H1 (cell line): ENCODE results near the gene C3orf62. TPM values are rescaled to one million over a fixed set of nuclear protein-coding genes. Genes with fewer than 3 reads are reported as not detected.

Experiments
- CTCF ChIA-PET: fragments of 300-600 bp; sonication (Branson Sonifier 250); formaldehyde crosslinking; loops from one replicate; lab custom pipeline; 2021; ENCODE audit not compliant: partially characterized antibody; lab: Charles Lee
- POLR2A ChIA-PET: fragments of 300-600 bp; sonication (Branson Sonifier 250); formaldehyde crosslinking; loops from one replicate; lab custom pipeline; 2021; ENCODE audit warnings: inconsistent platforms; ENCODE audit not compliant: partially characterized antibody; lab: Charles Lee
- DNase-seq, 2 experiments: peaks; one replicate each; pipeline versions ENCODE4 v3.0.0 to v3.0.0-alpha.2; 2010 to 2022; ENCODE audit warnings: low spot score in 2 of 2, low read depth in 1 of 2, mixed read lengths in 1 of 2
- FAIRE-seq: peaks from 2 replicates; lab custom pipeline; 2011; peaks lifted over from hg19 to GRCh38; lab: Jason Lieb, UNC
- H2AFZ ChIP-seq: 2 replicates; pipeline ENCODE4 v1.8.1; 2012; ENCODE audit warnings: low read length, inconsistent platforms
- H2AK5ac ChIP-seq: 2 replicates; pipeline ENCODE4 v1.6.1; 2013; ENCODE audit warnings: low read depth, low read length
- H2BK120ac ChIP-seq: replicated peaks from 2 replicates; pipeline ENCODE3; 2013; ENCODE audit warnings: low read depth, low read length, inconsistent platforms
- H2BK12ac ChIP-seq: 2 replicates; pipeline ENCODE4 v1.6.1; 2013; ENCODE audit warnings: low read depth, low read length
- H2BK15ac ChIP-seq: 2 replicates; pipeline ENCODE4 v1.6.1; 2013; ENCODE audit warnings: low read length
- H2BK20ac ChIP-seq: 2 replicates; pipeline ENCODE4 v1.6.1; 2013; ENCODE audit warnings: low read length
- H2BK5ac ChIP-seq: 2 replicates; pipeline ENCODE4 v1.6.1; 2013; ENCODE audit warnings: low read depth, low read length
- H3K14ac ChIP-seq: 2 replicates; pipeline ENCODE4 v1.6.1; 2013; ENCODE audit warnings: inconsistent platforms; ENCODE audit not compliant: insufficient read length
- H3K18ac ChIP-seq: 2 replicates; pipeline ENCODE4 v1.6.1; 2013; ENCODE audit warnings: low read length; ENCODE audit errors: extremely low read depth
- H3K23ac ChIP-seq: 2 replicates; pipeline ENCODE4 v1.6.1; 2013; ENCODE audit warnings: inconsistent platforms; ENCODE audit not compliant: insufficient read length
- H3K23me2 ChIP-seq: 2 replicates; pipeline ENCODE4 v1.6.1; 2013; ENCODE audit warnings: low read depth, low read length
- H3K27ac ChIP-seq: 2 replicates; pipeline ENCODE4 v1.6.1; 2011; ENCODE audit warnings: low read depth, low read length, inconsistent platforms
- H3K27me3 ChIP-seq, 4 experiments: replicated peaks in 1 of 4; 1 replicate in 1 of 4; 2 replicates in 3 of 4; pipeline versions ENCODE4 v1.6.1 to v1.8.1; 2011 to 2013; ENCODE audit warnings: low read length in 3 of 4, mild to moderate bottlenecking in 3 of 4, inconsistent platforms in 2 of 4, mixed read lengths in 2 of 4, moderate library complexity in 1 of 4; ENCODE audit not compliant: control insufficient read depth in 3 of 4, insufficient read depth in 3 of 4; ENCODE audit errors: extremely low read depth in 1 of 4
- H3K36me3 ChIP-seq, 4 experiments: 2 replicates each; pipeline versions ENCODE4 v1.6.1 to v1.8.1; 2011 to 2013; ENCODE audit warnings: mild to moderate bottlenecking in 4 of 4, low read length in 3 of 4, moderate library complexity in 2 of 4, control low read depth in 1 of 4, inconsistent platforms in 1 of 4; ENCODE audit not compliant: insufficient read depth in 4 of 4, control insufficient read depth in 2 of 4
- H3K4ac ChIP-seq: replicated peaks from 2 replicates; pipeline ENCODE3; 2013; ENCODE audit warnings: low read length, low read depth, mixed read lengths, inconsistent platforms; ENCODE audit not compliant: insufficient read length
- H3K4me1 ChIP-seq, 4 experiments: replicated peaks in 1 of 4; 1 replicate in 1 of 4; 2 replicates in 3 of 4; pipeline versions ENCODE4 v1.6.1 to v1.8.1; 2011 to 2013; ENCODE audit warnings: low read length in 3 of 4, inconsistent platforms in 2 of 4, mixed read lengths in 1 of 4; ENCODE audit not compliant: insufficient read depth in 4 of 4, control insufficient read depth in 3 of 4
- H3K4me2 ChIP-seq, 2 experiments: 2 replicates each; pipeline versions ENCODE4 v1.6.1 to v1.8.1; 2011 to 2013; ENCODE audit warnings: low read depth in 2 of 2, low read length in 2 of 2, control low read depth in 1 of 2, inconsistent platforms in 1 of 2, mild to moderate bottlenecking in 1 of 2; ENCODE audit not compliant: insufficient read depth in 1 of 2
- H3K4me3 ChIP-seq, 4 experiments: fragments of 200-600, 300-600 bp in 1 of 4; sonication (generic), shearing (Covaris generic), sonication (Bioruptor Twin) in 1 of 4; 2 replicates each; pipeline versions ENCODE4 v1.5.1 to v1.8.1; 2011 to 2016; ENCODE audit warnings: low read length in 4 of 4, low read depth in 3 of 4, control low read depth in 2 of 4, inconsistent platforms in 2 of 4, mild to moderate bottlenecking in 2 of 4, mixed read lengths in 1 of 4, moderate library complexity in 1 of 4; ENCODE audit not compliant: insufficient read depth in 2 of 4; ENCODE audit errors: extremely low read depth in 1 of 4
- H3K56ac ChIP-seq: replicated peaks from 2 replicates; pipeline ENCODE3; 2013; ENCODE audit warnings: low read depth, mild to moderate bottlenecking, mixed read lengths, low read length, inconsistent platforms; ENCODE audit not compliant: insufficient read length
- H3K79me1 ChIP-seq: 2 replicates; pipeline ENCODE4 v1.6.1; 2013; ENCODE audit warnings: low read depth, low read length, control low read depth
- H3K79me2 ChIP-seq, 2 experiments: 2 replicates each; pipeline versions ENCODE4 v1.6.1 to v1.8.1; 2012 to 2013; ENCODE audit warnings: low read length in 2 of 2, mild to moderate bottlenecking in 2 of 2, inconsistent platforms in 1 of 2; ENCODE audit not compliant: insufficient read depth in 2 of 2, control insufficient read depth in 1 of 2
- H3K9ac ChIP-seq, 4 experiments: replicated peaks in 1 of 4; 1 replicate in 1 of 4; 2 replicates in 3 of 4; pipeline versions ENCODE4 v1.6.1 to v1.8.1; 2011 to 2013; ENCODE audit warnings: low read depth in 3 of 4, low read length in 3 of 4, control low read depth in 2 of 4, mild to moderate bottlenecking in 2 of 4, moderate library complexity in 2 of 4, inconsistent platforms in 1 of 4; ENCODE audit errors: extremely low read depth in 1 of 4
- H3K9me3 ChIP-seq, 2 experiments: 2 replicates each; pipeline versions ENCODE4 v1.6.1 to v1.8.1; 2012 to 2013; ENCODE audit warnings: mild to moderate bottlenecking in 2 of 2, moderate library complexity in 2 of 2, control low read depth in 1 of 2, inconsistent platforms in 1 of 2, low read depth in 1 of 2, low read length in 1 of 2, mixed read lengths in 1 of 2; ENCODE audit not compliant: insufficient read depth in 2 of 2
- H4K20me1 ChIP-seq, 2 experiments: replicated peaks in 1 of 2; 2 replicates each; pipeline versions ENCODE3 to v1.8.1; 2011 to 2013; ENCODE audit warnings: inconsistent platforms in 2 of 2, low read length in 2 of 2, mild to moderate bottlenecking in 1 of 2; ENCODE audit not compliant: insufficient read depth in 2 of 2, control insufficient read depth in 1 of 2
- H4K5ac ChIP-seq: 2 replicates; pipeline ENCODE4 v1.6.1; 2013; ENCODE audit warnings: low read length, low read depth, mixed read lengths, inconsistent platforms; ENCODE audit not compliant: insufficient read length
- H4K8ac ChIP-seq: 2 replicates; pipeline ENCODE4 v1.8.0; 2013; ENCODE audit warnings: mild to moderate bottlenecking, moderate library complexity, low read length, inconsistent platforms; ENCODE audit not compliant: insufficient read depth; ENCODE audit errors: extremely low read depth
- H4K91ac ChIP-seq: replicated peaks from 2 replicates; pipeline ENCODE3; 2013; ENCODE audit warnings: low read length, mixed read lengths, inconsistent platforms; ENCODE audit not compliant: insufficient read length
- ASH2L ChIP-seq: fragments of 200-600, 300-600 bp; sonication (generic); IDR thresholded peaks from one replicate; pipeline ENCODE4 v1.7.1; 2017; ENCODE audit warnings: low read length
- BCL11A ChIP-seq, 2 experiments: IDR thresholded peaks; one replicate each; pipeline ENCODE4 v1.6.1; 2011; ENCODE audit warnings: low read depth in 2 of 2, low read length in 2 of 2, mild to moderate bottlenecking in 2 of 2
- CHD1 ChIP-seq: IDR thresholded peaks from 2 replicates; pipeline ENCODE4 v1.6.1; 2012; ENCODE audit warnings: low read depth, low read length, improper control_type of control experiment
- CREB1 ChIP-seq: IDR thresholded peaks from 2 replicates; pipeline ENCODE4 v1.6.1; 2012; ENCODE audit warnings: inconsistent platforms
- EGR1 ChIP-seq: IDR thresholded peaks from 2 replicates; pipeline ENCODE4 v1.6.1; 2011; ENCODE audit warnings: low read depth, low read length, borderline replicate concordance
- KDM5A ChIP-seq: fragments of 200-600 bp; IDR thresholded peaks from 2 replicates; pipeline ENCODE4 v1.7.1; 2012; ENCODE audit warnings: mild to moderate bottlenecking, low read length, inconsistent platforms, mixed read lengths
- MAFK ChIP-seq: IDR thresholded peaks from 2 replicates; pipeline ENCODE4 v1.6.1; 2012; ENCODE audit warnings: low read depth, mild to moderate bottlenecking, improper control_type of control experiment, low read length
- RFX5 ChIP-seq: IDR thresholded peaks from 2 replicates; pipeline ENCODE4 v1.6.1; 2011; ENCODE audit warnings: low read depth, low read length, improper control_type of control experiment, borderline replicate concordance
- SIRT6 ChIP-seq: IDR thresholded peaks from one replicate; pipeline ENCODE4 v1.7.1; 2012; ENCODE audit warnings: low read length, inconsistent platforms
- SIX5 ChIP-seq: IDR thresholded peaks from 2 replicates; pipeline ENCODE4 v1.6.1; 2011; ENCODE audit warnings: mild to moderate bottlenecking, low read depth, low read length
- SUZ12 ChIP-seq: fragments of 200-600 bp; sonication (generic); IDR thresholded peaks from 2 replicates; pipeline ENCODE4 v1.6.1; 2012; ENCODE audit warnings: mild to moderate bottlenecking, inconsistent platforms, low read length, moderate library complexity, mixed read lengths
- USF2 ChIP-seq: IDR thresholded peaks from 2 replicates; pipeline ENCODE4 v1.6.1; 2011; ENCODE audit warnings: low read length, improper control_type of control experiment
- YY1 ChIP-seq: IDR thresholded peaks from 2 replicates; pipeline ENCODE4 v1.6.1; 2011; ENCODE audit warnings: low read depth, mild to moderate bottlenecking, low read length
- polyA plus RNA-seq, 7 experiments: library from polyadenylated mRNA; depleted of rRNA in 3 of 7; stranded (reverse) in 5 of 7; unstranded in 2 of 7; fragments of >200 nt in 5 of 7; fragments of 200-250 nt in 2 of 7; gene quantifications; 1 replicate in 5 of 7; 2 replicates in 1 of 7; 4 replicates in 1 of 7; pipeline versions ENCODE4 v1.2.1 to v1.2.3, GENCODE V29; 2011 to 2013; ENCODE audit warnings: missing spikeins in 2 of 7, mixed read lengths in 2 of 7
- total RNA-seq: library from RNA; stranded (reverse); fragmentation: NEBNext Ultra II Directional; extraction: Animal tissue kit (Norgen Biotek cat#: 25700); gene quantifications from 2 replicates; pipeline ENCODE4 v1.2.1, GENCODE V29; 2021
- TF ChIP-seq, protein P1 (sequence below), 3 experiments: IDR thresholded peaks; 1 replicate in 2 of 3; 2 replicates in 1 of 3; pipeline versions ENCODE4 v1.5.1 to v1.6.1; 2011; ENCODE audit warnings: low read length in 3 of 3, mild to moderate bottlenecking in 3 of 3, inconsistent platforms in 2 of 3, low read depth in 1 of 3, moderate library complexity in 1 of 3; ENCODE audit not compliant: insufficient read depth in 1 of 3; ENCODE audit errors: control extremely low read depth in 1 of 3

C3orf62 gene
- total and polyA plus RNA-seq, 2 of the 8 experiments (the other 6 are each of a cell fraction or from before 2014, with no cell fraction given), result 1.1 to 3.0 TPM

DNA sequence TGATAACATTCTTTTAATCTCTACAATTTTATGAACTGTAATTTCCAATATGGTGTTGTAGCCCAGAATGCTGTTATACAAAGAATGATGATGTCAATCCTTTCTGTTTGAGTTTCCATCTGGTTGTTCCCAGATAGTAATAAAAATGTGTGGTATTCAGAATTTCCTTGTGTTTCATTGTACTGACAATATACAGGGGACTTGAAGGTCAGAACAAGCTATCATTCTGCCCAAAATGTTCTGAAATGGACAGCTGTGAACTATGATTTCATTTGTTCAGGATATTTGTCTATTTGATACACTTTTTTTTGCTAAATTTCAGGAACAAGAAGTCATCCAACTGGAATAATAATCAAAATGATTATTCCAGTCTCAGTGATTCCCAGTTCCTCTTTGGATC lies 40.8 kb downstream of the C3orf62 start:
- no peaks in the 10 kb centered on the region for H3K36me3 ChIP-seq
- no peak overlapping the region for H3K4me2 ChIP-seq
- no peak overlapping the region for H2BK20ac ChIP-seq
- H2BK12ac ChIP-seq, result no peak overlapping the region
- H3K9ac ChIP-seq, result no peak overlapping the region
- H2BK15ac ChIP-seq, result no peak overlapping the region
- no peak overlapping the region for H4K5ac ChIP-seq
- no peak overlapping the region for H4K8ac ChIP-seq
- ChIA-PET POLR2A (no interaction called here), CTCF (no interaction called here)
- no peak overlapping the region for H3K4ac ChIP-seq
- H3K27me3 ChIP-seq, result no peaks in the 10 kb centered on the region
- no peaks in the 10 kb centered on the region for H3K4me1 ChIP-seq
- no peak overlapping the region for H3K4me3 ChIP-seq
- no peak overlapping the region for H3K56ac ChIP-seq
- no peak overlapping the region for H2AK5ac ChIP-seq
- H3K79me2 ChIP-seq, result no peaks in the 10 kb centered on the region
- no peaks in the 10 kb centered on the region for H4K20me1 ChIP-seq
- no peak overlapping the region for H2BK120ac ChIP-seq
- DNase-seq (no peak), FAIRE-seq (no peak)
- no peak overlapping the region for H3K14ac ChIP-seq
- H2BK5ac ChIP-seq, result no peak overlapping the region
- H3K9me3 ChIP-seq, result peaks cover 31 to 34% of the 10 kb centered on the region in 2 experiments
- no peak overlapping the region for H2AFZ ChIP-seq
- no peak overlapping the region for H3K23ac ChIP-seq
- no peak overlapping the region for H3K18ac ChIP-seq
- H3K27ac ChIP-seq, result no peak overlapping the region
- no peaks in the 10 kb centered on the region for H3K79me1 ChIP-seq
- no peaks in the 10 kb centered on the region for H3K23me2 ChIP-seq
- H4K91ac ChIP-seq, result no peak overlapping the region
- TF ChIP-seq, protein P1, sequence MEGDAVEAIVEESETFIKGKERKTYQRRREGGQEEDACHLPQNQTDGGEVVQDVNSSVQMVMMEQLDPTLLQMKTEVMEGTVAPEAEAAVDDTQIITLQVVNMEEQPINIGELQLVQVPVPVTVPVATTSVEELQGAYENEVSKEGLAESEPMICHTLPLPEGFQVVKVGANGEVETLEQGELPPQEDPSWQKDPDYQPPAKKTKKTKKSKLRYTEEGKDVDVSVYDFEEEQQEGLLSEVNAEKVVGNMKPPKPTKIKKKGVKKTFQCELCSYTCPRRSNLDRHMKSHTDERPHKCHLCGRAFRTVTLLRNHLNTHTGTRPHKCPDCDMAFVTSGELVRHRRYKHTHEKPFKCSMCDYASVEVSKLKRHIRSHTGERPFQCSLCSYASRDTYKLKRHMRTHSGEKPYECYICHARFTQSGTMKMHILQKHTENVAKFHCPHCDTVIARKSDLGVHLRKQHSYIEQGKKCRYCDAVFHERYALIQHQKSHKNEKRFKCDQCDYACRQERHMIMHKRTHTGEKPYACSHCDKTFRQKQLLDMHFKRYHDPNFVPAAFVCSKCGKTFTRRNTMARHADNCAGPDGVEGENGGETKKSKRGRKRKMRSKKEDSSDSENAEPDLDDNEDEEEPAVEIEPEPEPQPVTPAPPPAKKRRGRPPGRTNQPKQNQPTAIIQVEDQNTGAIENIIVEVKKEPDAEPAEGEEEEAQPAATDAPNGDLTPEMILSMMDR (IDR thresholded peaks at IDR 0.05; ENCODE audit: control extremely low read depth in 1 of 3, insufficient read depth in 1 of 3, low read depth in 1 of 3, low read length in 3 of 3), result no peak
- TF ChIP-seq YY1 (no peak), SIX5 (no peak), BCL11A (IDR thresholded peaks at IDR 0.05; ENCODE audit: low read depth in 2 of 2, low read length in 2 of 2) (no peak), CREB1 (no peak), MAFK (no peak), SIRT6 (no peak), KDM5A (no peak), EGR1 (no peak), SUZ12 (no peak), ASH2L (no peak), USF2 (no peak), RFX5 (no peak), CHD1 (no peak)
